Bronchial epithelial cell (primary cell): ENCODE measurements around the gene LTB4R2. TPM values are rescaled to one million over a fixed set of nuclear protein-coding genes. Genes with fewer than 3 reads are reported as not detected.

Experiments used
- DNase-seq: peaks from one replicate; pipeline ENCODE4 v3.0.0-alpha.2; 2010; ENCODE audit warnings: low read depth
- FAIRE-seq: peaks from 2 replicates; lab custom pipeline; 2011; peaks lifted over from hg19 to GRCh38; lab: Jason Lieb, UNC
- H3K27me3 ChIP-seq: 2 replicates; pipeline ENCODE4 v1.5.1; 2011; ENCODE audit warnings: low read length; ENCODE audit not compliant: control insufficient read depth, insufficient read depth
- H3K36me3 ChIP-seq: 2 replicates; pipeline ENCODE4 v1.5.1; 2011; ENCODE audit warnings: low read length; ENCODE audit not compliant: control insufficient read depth, insufficient read depth
- H3K4me3 ChIP-seq: 2 replicates; pipeline ENCODE4 v1.5.1; 2011; ENCODE audit warnings: mild to moderate bottlenecking, low read depth, low read length, control low read depth
- total RNA-seq: library from RNA; depleted of rRNA; stranded (reverse); fragments of >200 nt; gene quantifications from 2 replicates; pipeline ENCODE4 v1.2.1, GENCODE V29; 2014
- TF ChIP-seq, protein P1 (sequence below): IDR thresholded peaks from 2 replicates; pipeline ENCODE4 v1.5.1; 2011; ENCODE audit warnings: mild to moderate bottlenecking, moderate library complexity, low read length, control low read depth, inconsistent platforms; ENCODE audit not compliant: insufficient read depth, severe bottlenecking

The LTB4R2 gene
- total RNA-seq, 1 donor from 2014 or later = 10.5 TPM

DNA sequence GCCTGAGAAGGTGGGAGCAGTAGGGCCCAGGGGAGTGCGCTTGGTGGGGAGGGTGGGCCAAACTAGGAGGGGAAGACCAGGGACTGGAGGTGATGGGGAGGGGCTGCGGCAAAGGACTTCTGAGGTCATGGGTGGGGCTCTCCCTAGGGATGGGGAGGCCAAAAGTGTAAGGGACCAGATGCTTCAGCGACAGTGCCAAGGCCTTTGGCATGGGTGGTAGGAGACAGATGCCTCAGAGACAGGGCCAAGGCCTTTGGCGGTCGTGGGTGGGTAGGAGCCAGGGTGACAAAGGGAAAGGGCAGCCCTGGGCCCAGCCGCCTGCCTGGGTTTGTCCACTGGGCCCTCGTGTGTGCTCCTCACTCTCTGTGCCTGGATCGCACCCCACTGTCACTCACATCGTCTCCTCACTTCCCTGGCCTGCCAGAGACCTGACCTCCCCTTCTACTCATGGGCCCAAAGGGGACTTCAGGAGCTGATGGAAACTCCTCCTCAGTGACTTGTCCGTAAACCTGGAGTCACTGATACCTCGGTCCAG lies 25.4 kb upstream of the LTB4R2 start:
- Histone ChIP-seq H3K36me3 (peaks cover under 1% of the 10 kb centered on the region), H3K27me3 (no peaks in the 10 kb centered on the region), H3K4me3 (no peak overlapping the region)
- no peak for DNase-seq
- no peak for FAIRE-seq
- TF ChIP-seq, protein P1, sequence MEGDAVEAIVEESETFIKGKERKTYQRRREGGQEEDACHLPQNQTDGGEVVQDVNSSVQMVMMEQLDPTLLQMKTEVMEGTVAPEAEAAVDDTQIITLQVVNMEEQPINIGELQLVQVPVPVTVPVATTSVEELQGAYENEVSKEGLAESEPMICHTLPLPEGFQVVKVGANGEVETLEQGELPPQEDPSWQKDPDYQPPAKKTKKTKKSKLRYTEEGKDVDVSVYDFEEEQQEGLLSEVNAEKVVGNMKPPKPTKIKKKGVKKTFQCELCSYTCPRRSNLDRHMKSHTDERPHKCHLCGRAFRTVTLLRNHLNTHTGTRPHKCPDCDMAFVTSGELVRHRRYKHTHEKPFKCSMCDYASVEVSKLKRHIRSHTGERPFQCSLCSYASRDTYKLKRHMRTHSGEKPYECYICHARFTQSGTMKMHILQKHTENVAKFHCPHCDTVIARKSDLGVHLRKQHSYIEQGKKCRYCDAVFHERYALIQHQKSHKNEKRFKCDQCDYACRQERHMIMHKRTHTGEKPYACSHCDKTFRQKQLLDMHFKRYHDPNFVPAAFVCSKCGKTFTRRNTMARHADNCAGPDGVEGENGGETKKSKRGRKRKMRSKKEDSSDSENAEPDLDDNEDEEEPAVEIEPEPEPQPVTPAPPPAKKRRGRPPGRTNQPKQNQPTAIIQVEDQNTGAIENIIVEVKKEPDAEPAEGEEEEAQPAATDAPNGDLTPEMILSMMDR = no peak

DNA sequence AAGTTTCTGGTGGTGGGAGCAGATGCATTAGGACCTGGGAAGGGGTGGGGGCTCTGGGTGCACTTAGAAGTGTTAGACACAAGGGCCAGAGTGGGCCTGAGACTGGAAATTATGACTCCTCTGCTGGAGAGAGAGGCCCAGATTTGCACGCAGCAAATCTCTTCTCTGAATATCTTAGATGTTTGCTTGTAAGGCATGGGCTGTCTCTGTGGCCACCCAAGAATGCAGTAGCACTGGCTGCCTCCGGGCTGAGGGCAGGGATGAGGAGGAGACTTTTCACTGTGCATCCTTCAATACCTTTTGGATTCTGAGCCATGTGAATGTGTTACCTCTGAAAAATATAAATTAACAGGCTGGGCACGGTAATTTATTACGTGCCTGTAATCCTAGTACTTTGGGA lies 24.6 kb upstream of the LTB4R2 start:
- no peak overlapping the region for H3K4me3 ChIP-seq
- H3K36me3 ChIP-seq = peaks cover 7% of the 10 kb centered on the region
- TF ChIP-seq, protein P1 = no peak
- no peaks in the 10 kb centered on the region for H3K27me3 ChIP-seq
- no peak for FAIRE-seq
- no peak for DNase-seq

GRCh38 chr14:24286996-24287395 lies 22.9 kb upstream of the LTB4R2 start:
- FAIRE-seq = no peak
- no peak for DNase-seq
- TF ChIP-seq, protein P1 = no peak
- no peak overlapping the region for H3K4me3 ChIP-seq
- H3K27me3 ChIP-seq = no peaks in the 10 kb centered on the region
- peaks cover 17% of the 10 kb centered on the region for H3K36me3 ChIP-seq

DNA sequence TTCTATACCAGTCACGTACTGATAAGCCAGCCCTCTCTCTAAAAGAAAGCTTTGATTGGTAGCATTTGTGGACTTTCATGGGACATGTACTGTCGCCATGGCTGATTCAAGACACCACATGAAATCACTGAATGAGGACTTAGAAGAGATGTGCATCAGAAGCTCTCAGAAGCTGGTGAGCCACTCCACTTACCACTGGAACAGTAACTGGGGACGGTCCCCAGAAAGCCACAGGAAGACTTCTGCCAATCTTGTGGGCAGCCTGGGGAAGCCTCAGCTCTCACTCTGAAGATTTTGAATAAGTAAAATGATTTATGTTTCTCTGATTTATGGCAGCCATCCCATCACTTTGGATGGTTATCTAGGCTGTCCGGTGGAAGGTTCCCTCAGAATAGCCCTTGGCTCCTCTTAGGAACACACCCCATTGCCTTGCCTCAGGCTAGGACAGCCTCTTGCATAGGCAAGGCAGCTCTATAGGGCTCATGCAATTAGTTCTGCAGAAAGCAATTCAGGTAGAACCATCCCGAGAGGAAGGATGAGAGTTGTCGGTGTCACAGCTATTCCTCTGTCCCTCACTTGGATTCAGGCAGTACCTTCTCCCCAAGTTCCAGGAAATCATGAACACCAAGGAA lies 20.2 kb upstream of the LTB4R2 start:
- no peaks in the 10 kb centered on the region for H3K27me3 ChIP-seq
- no peak for FAIRE-seq
- no peak overlapping the region for H3K4me3 ChIP-seq
- no peak for DNase-seq
- TF ChIP-seq, protein P1 = no peak
- peaks cover 25% of the 10 kb centered on the region for H3K36me3 ChIP-seq

GRCh38 chr14:24290746-24291145 lies 19.2 kb upstream of the LTB4R2 start:
- no peak for DNase-seq
- Histone ChIP-seq H3K36me3 (peaks cover 30% of the 10 kb centered on the region), H3K27me3 (no peaks in the 10 kb centered on the region), H3K4me3 (no peak overlapping the region)
- TF ChIP-seq, protein P1 = no peak
- no peak for FAIRE-seq
